ENCODE measurements around the gene PCP4L1. TPM values are rescaled to one million over a fixed set of nuclear protein-coding genes. Genes with fewer than 3 reads are reported as not detected.

PCP4L1 gene
- total RNA-seq, 1 donor from 2014 or later, result 0.35 TPM

DNA sequence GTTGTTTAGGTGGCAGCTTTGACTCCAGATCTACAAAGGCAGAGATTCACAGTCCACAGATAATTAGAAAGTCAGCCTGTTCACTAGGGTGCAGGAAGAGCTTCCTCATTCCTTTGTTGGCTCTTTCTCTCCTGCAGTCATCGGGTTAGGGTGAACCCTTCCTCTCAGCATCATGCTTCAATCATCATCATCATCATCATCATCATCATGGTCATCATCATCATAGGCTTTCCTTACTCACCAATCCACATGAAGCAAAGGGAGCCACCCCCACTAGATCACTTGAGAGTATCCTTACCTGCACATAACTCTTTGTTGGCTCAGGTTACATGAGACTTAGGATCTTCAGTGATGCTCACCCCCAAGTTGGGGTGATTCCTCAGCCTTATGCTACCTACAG is 32.2 kb downstream of the PCP4L1 start:
- Mint-ChIP-seq H3K27me3 (ENCODE audit: low read depth) (peaks cover 7% of the 10 kb centered on the region), H3K36me3 (ENCODE audit: low read depth) (no peaks in the 10 kb centered on the region)

DNA sequence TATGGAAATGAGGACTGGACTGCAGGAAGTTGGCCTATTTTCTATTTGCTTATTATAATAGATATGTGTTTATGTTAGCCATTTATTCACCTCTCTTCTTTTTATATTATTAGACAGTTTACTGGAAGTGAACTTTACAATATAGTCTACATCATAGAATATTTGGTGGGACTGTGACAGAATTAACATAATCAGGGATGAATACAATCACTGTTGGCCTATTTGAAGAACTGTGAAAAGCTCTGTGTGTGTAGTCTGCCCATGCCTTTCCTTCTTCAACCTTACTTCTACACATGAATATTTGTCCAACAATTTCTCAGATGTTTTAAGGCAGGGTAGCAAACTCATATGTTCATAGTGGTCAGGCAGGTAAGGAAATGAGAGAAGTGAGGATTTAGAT is 38.9 kb downstream of the PCP4L1 start:
- Mint-ChIP-seq H3K36me3 (ENCODE audit: low read depth) (no peaks in the 10 kb centered on the region), H3K27ac (ENCODE audit: unreplicated experiment) (no peak overlapping the region), H3K9me3 (ENCODE audit: low read depth) (no peaks in the 10 kb centered on the region), H3K4me3 (ENCODE audit: unreplicated experiment) (no peak overlapping the region), H3K27me3 (ENCODE audit: low read depth) (no peaks in the 10 kb centered on the region), H3K4me1 (ENCODE audit: low read depth) (no peaks in the 10 kb centered on the region)
- TF ChIP-seq CTCF (IDR thresholded peaks at IDR 0.05), result no peak
- no peak for DNase-seq (ENCODE audit: low spot score)

More for the DNA sequence above, 32.2 kb downstream of the PCP4L1 start:
- Mint-ChIP-seq H3K9me3 (ENCODE audit: low read depth) (no peaks in the 10 kb centered on the region), H3K27ac (ENCODE audit: unreplicated experiment) (no peak overlapping the region), H3K4me3 (ENCODE audit: unreplicated experiment) (no peak overlapping the region), H3K4me1 (ENCODE audit: low read depth) (no peaks in the 10 kb centered on the region)
- TF ChIP-seq CTCF (IDR thresholded peaks at IDR 0.05), result no peak
- DNase-seq (ENCODE audit: low spot score), result no peak

DNA sequence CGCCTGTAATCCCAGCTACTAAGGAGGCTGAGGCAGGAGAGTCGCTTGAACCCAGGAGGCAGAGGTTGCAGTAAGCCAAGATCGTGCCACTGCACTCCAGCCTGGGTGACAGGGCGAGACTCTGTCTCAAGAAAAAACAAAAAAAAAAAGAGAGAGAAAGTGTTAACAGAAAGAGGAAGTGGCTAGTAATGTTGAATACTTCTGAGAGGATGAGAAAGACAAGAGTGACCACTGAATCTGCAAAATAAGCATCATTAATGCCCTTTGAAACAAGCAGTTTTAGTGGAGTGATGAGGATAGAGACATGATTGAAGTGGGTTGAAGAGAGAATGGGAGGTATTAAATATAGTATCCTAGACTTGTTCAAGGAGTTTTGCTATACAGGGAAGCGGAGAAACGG is 39.6 kb downstream of the PCP4L1 start:
- Mint-ChIP-seq H3K4me1 (ENCODE audit: low read depth) (no peaks in the 10 kb centered on the region), H3K27me3 (ENCODE audit: low read depth) (no peaks in the 10 kb centered on the region), H3K9me3 (ENCODE audit: low read depth) (no peaks in the 10 kb centered on the region), H3K4me3 (ENCODE audit: unreplicated experiment) (no peak overlapping the region), H3K36me3 (ENCODE audit: low read depth) (no peaks in the 10 kb centered on the region), H3K27ac (ENCODE audit: unreplicated experiment) (no peak overlapping the region)
- no peak for TF ChIP-seq CTCF (IDR thresholded peaks at IDR 0.05)
- no peak for DNase-seq (ENCODE audit: low spot score)

GRCh38 chr1:161299347-161299746 is 40.8 kb downstream of the PCP4L1 start:
- no peak for TF ChIP-seq CTCF (IDR thresholded peaks at IDR 0.05)
- no peaks in the 10 kb centered on the region for H3K4me1 Mint-ChIP-seq (ENCODE audit: low read depth)
- no peaks in the 10 kb centered on the region for H3K36me3 Mint-ChIP-seq (ENCODE audit: low read depth)
- no peaks in the 10 kb centered on the region for H3K9me3 Mint-ChIP-seq (ENCODE audit: low read depth)
- H3K4me3 Mint-ChIP-seq (ENCODE audit: unreplicated experiment), result no peak overlapping the region
- no peak for DNase-seq (ENCODE audit: low spot score)
- H3K27ac Mint-ChIP-seq (ENCODE audit: unreplicated experiment), result no peak overlapping the region
- H3K27me3 Mint-ChIP-seq (ENCODE audit: low read depth), result no peaks in the 10 kb centered on the region

DNA sequence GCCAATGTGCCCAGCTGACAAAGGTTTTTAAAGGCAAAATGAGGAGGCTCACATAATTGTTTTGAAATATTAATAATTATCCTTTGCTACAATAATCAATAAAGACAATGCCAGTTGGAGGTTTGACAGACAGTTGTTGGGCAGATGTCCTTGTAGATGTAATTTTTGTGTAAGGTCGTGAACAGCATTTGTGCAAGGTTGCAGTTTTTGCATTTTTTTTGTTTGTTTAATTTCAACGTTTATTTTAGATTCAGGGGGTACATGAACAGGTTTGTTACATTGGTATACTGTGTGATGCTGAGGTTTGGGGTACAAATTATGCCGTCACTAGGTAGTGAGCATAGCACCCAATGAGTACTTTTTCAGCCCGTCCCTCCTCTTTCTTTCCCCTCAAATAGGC is 41.9 kb downstream of the PCP4L1 start:
- Mint-ChIP-seq H3K4me1 (ENCODE audit: low read depth) (no peaks in the 10 kb centered on the region), H3K4me3 (ENCODE audit: unreplicated experiment) (no peak overlapping the region), H3K9me3 (ENCODE audit: low read depth) (no peaks in the 10 kb centered on the region), H3K27ac (ENCODE audit: unreplicated experiment) (no peak overlapping the region), H3K36me3 (ENCODE audit: low read depth) (no peaks in the 10 kb centered on the region), H3K27me3 (ENCODE audit: low read depth) (no peaks in the 10 kb centered on the region)
- no peak for TF ChIP-seq CTCF (IDR thresholded peaks at IDR 0.05)
- DNase-seq (ENCODE audit: low spot score), result no peak
